Choroid plexus epithelial cell (primary cell): ENCODE results near the gene SUN2.

Experiments
- DNase-seq: peaks from one replicate; pipeline ENCODE4 v3.0.0-alpha.2; 2010; ENCODE audit warnings: low read depth
- H3K4me3 ChIP-seq: 2 replicates; pipeline ENCODE4 v1.5.1; 2011; ENCODE audit warnings: low read depth, mild to moderate bottlenecking, control low read depth, low read length, moderate library complexity
- TF ChIP-seq, protein P1 (sequence below): conservative IDR thresholded peaks from 2 replicates; pipeline ENCODE4 v1.5.1; 2011; ENCODE audit warnings: low read depth, mild to moderate bottlenecking, control low read depth, inconsistent platforms, low read length, moderate library complexity

Gene SUN2

DNA sequence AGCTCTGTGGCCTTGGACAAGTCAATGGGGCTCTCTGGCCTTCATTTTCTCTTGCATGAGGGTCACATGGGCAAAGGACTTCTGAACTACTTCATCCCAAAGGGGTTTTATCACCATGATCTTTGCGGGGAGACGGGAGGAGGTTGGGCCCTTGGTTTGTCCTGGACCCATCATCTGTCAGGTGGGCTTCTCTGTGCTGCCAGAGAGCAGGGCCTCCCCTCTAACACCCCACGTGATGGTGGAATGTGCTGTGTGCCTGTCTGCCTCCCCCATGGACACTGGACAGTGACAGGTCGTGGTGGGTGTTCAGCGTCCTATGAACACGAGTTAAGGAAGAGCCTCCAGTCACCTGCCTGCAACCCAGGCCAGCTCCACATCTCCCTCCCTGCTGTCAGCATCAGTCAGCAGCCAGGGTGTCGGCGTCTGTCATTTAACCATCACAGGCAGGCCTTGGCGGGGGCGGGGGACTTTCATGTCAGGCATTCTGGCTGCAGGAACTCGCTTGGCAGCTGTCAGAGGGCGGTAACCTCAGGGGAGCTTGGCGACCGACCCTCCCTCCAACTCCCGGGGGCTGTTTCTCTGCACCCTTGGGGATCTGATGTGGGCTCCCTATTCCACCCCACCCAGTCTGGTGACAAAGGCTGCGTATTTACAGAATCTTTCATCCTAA, 2.6 kb upstream of the SUN2 start:
- TF ChIP-seq, protein P1, sequence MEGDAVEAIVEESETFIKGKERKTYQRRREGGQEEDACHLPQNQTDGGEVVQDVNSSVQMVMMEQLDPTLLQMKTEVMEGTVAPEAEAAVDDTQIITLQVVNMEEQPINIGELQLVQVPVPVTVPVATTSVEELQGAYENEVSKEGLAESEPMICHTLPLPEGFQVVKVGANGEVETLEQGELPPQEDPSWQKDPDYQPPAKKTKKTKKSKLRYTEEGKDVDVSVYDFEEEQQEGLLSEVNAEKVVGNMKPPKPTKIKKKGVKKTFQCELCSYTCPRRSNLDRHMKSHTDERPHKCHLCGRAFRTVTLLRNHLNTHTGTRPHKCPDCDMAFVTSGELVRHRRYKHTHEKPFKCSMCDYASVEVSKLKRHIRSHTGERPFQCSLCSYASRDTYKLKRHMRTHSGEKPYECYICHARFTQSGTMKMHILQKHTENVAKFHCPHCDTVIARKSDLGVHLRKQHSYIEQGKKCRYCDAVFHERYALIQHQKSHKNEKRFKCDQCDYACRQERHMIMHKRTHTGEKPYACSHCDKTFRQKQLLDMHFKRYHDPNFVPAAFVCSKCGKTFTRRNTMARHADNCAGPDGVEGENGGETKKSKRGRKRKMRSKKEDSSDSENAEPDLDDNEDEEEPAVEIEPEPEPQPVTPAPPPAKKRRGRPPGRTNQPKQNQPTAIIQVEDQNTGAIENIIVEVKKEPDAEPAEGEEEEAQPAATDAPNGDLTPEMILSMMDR, result no peak
- no peak overlapping the region for H3K4me3 ChIP-seq
- DNase-seq, result no peak

DNA sequence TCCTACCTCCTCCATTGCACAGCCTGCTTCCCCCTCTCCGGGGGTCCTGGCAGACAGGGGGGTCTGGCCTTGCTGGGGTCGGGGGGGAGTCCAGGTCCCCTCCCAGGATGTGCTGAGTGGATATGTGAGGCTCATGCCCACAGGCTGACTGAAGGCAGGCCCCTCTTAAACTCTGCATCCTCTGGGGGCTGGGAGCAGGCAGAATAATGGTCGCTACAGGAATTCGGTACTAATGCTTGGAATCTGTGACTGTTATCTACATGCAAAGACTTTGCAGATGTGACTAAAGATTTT, 1.6 kb upstream of the SUN2 start:
- H3K4me3 ChIP-seq, result no peak overlapping the region
- DNase-seq, result no peak
- TF ChIP-seq, protein P1, result no peak

DNA sequence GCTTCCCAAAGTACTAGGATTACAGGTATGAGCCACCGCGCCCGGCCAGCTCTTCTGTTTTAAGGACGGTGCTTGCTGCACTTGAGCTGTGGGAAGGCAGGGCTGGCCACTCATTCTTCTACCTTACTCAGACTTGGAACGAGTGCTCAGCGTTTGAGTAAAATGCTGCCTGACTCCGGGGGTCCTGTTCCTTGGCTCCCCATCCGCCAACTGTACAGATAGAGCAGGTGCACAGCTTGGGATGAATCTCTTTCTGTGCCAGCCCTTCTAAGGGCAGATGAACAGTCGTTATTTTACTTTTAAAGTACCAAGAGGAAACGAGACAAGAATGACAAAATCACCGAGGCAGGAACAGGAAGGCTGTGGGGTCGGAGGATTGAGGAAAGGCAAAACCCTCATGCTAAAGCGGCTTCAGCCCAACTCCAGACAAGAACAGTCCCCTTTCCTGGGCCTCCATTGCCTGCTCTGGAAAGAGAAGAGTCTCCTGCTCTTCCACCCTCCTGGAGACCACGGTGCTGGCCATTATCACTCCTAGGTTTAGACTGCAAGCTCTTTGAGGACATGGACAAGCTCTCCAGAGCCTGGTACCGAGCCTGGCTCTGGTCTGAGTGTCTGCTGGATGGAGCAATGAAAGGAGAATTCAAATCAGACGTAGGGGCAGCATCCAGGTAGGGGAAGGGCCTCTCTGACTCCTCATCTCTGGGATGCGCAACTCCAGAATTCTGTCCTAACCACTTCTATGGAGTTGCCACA, 1.1 kb upstream of the SUN2 start:
- DNase-seq, result no peak
- TF ChIP-seq, protein P1, result no peak
- H3K4me3 ChIP-seq, result no peak overlapping the region

DNA sequence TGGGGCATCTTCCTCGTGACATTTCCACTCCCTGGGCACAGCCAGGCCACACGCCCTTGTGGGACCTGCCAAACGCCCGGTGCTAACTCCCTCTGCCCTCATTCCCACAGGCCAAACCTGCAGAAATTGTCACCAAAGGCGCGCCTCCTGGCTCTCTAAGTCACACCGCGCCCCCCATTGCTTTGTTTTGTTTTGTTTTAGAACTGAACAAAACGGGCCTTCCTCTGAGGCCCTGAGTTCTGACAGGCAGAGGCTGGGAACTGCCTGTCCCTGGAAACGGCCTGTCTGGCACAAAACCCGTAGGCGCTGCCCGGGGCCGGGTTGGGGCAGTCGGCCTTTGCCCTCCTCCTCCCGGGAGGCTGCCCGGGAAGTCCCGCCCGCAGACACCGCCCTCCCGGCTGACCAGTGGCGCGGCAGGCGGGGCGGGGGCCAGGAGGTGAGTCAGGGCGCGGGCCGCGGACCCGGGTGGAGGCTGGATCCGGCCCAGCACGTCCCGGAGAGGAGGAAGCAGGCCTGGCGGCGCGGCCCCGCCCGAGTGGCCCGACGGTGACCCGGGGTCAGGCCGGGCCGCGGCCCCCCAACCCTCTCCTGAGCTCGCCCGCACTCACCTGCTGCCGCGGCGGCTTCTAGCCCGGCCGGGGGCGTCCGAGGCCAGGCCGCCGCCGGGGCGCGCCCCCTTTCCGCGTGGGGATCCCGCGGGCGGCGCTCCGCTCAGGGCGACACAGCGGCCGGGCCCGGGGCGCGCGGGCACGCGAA, 465 bp downstream of the SUN2 start:
- DNase-seq, result peak; percentile 59
- H3K4me3 ChIP-seq, result peak overlapping the region; percentile 64
- TF ChIP-seq, protein P1, result no peak

DNA sequence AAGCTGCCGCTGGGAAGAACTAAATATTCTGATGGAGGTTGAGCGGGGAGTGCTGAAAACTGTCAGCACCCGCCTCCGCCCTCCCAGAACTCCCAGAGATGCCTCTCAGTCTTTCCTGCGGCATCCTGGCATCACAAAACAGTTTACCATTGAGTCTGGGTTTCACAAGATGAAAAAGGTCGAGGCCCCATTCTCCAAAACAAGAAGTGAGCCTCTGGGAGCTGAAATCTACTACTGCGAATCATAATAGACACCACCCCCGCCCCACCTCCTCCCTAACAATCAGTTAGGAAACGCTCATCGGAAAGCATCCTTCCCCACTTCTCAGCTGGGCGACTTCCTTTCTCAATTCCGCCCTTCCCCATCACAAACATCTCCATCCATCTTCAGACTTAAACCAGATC, 1.0 kb downstream of the SUN2 start:
- TF ChIP-seq, protein P1, result no peak
- DNase-seq, result peak; percentile 50
- peak overlapping the region; percentile 64 for H3K4me3 ChIP-seq

DNA sequence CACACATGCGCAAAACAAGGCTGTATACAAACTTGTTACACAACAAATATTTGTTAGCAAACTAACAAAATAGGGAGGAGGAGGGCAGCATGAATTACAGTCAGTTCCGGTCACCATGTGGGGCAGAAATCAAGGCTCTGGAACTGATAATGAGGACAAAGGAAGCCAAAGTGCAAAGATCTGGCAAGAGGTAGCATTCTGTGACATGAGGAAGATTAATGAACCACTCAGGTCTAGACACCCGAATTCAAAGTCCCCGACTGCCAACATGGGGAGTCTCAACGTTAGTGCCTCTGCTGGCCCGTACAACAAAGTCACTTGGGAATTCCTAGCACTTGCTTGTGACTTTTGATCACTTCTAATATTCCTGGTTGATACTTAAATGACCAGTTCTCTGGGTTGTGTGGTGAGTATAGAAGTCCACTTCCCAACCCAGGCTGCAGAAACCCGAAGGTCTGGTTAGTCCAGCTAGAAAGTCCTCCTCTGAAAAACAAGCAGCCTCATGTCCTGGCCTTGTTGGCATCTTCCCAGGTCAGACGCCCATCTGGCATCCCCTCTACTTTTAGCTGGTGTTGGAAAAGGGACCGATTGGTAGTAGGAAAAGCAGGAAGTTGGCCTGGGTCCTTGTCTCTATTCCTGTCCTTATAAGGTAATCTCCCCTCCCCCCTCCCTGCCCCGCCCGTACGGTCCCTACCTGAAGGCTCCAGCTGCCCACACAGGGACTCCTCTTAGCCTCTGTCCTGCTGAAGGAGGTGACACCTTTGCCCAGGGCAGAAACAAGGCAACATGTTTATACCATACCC, 1.6 kb downstream of the SUN2 start:
- peak; percentile 15 for DNase-seq
- peak overlapping the region; percentile 64 for H3K4me3 ChIP-seq
- TF ChIP-seq, protein P1, result no peak
